ENCODE data around the gene FARP1.

The FARP1 gene

DNA sequence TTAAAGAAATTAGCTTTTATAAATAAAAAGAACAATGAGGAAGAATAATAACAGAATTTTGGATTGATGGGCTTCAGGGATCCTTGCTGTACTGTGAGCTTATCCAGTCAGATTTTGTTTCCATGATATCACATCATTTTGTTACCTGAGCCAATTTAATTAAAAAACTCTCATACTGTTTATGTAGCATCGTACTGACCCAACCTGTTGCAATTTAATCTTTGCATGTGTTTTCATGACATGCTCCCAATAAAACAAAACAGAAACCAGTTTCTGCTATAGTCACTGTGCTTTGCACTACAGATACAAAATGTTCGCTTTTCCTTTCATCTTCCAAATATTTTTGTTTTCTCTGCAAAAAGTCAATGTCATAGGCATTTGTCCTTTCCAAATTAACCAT is 143.9 kb downstream of the FARP1 start:
- DNase-seq (ENCODE audit: low read depth in 3 of 3), result no peak

- DNase-seq (ENCODE audit: low read depth in 3 of 3), result no peak
Observed at GRCh38 chr13:98288211-98288610, 145.3 kb downstream of the FARP1 start.

DNA sequence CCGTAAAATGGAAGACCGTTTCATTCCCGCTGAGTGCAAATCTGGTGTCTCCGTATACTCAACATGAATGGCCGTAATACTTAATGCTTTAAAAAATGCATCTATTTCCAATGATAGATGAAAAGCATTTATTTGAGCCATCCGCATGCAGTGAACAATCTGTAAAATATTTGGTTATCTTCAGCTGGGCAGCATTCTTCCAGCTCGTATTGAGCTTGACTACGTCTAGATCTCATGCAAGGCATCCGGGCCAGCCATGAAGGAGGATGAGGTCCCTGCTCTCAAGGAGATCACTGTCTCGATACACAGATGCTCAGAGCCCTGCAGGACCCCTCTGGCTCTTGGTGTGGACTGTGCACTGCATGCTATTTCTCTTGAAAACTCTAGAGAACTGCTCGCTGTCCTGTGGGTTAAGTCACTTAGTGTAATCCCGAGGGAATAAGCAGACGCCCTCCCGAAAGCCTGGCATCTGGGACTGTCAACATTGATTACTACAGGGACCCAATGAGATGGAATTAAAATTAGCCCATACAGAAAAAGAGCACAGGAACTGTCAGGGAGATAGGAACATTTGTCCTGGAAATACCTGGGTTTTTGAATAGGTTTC is 146.5 kb downstream of the FARP1 start:
- DNase-seq (ENCODE audit: low read depth in 3 of 3), result no peak

- DNase-seq (ENCODE audit: low read depth in 3 of 3), result no peak
Observed at GRCh38 chr13:98290261-98290660, 147.4 kb downstream of the FARP1 start.

GRCh38 chr13:98291658-98292057 is 148.8 kb downstream of the FARP1 start:
- DNase-seq (ENCODE audit: low read depth in 3 of 3), result no peak

- no peak for DNase-seq (ENCODE audit: low read depth in 3 of 3)
Observed at GRCh38 chr13:98293103-98293502, 150.2 kb downstream of the FARP1 start.

DNA sequence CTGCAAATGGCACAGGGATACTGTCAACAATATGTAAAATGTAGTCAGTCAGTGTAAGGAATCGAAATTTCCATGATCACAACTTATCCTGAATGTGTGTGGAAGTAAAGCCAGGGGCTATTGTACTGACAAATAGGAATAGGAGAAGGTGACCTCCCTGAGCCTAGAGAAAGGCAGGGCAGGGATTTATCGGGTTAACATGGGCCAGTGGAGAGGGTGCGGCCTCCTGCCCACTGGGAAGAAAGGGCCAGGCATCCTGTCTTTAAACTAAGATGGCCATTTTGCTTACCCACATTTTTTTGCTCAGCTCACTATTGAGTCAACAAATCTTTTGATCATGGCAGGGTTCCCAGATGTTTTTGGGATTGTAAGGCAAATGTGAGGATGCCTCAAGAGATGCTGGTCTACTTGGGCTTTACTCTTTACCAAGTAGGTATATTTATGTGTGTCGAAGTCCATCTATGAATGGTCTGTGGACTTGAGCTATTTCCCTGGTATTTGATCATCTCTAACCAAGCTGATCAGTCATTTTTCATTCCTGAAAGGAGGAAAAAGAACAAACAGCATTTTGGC is 150.8 kb downstream of the FARP1 start:
- no peak for DNase-seq (ENCODE audit: low read depth in 3 of 3)

DNA sequence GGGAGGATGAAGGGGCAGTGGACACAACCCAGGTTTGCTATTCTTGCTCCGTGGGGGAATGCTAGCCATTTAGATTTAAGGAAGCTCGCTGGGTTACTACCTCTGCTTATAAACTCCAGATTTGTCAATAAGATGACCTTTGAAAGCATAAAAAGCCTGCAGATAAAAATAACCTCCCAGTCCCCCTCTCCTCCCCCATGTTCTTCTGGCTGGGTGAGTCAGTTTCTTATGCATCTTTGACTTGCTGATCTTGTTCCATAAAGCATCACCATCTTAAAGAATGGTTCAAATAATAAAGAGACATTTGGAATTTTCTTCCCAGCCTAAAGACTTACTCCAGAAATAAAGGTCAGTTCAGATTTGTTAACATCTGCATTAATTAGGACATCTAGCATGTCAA is 152.5 kb downstream of the FARP1 start:
- no peak for DNase-seq (ENCODE audit: low read depth in 3 of 3)

DNA sequence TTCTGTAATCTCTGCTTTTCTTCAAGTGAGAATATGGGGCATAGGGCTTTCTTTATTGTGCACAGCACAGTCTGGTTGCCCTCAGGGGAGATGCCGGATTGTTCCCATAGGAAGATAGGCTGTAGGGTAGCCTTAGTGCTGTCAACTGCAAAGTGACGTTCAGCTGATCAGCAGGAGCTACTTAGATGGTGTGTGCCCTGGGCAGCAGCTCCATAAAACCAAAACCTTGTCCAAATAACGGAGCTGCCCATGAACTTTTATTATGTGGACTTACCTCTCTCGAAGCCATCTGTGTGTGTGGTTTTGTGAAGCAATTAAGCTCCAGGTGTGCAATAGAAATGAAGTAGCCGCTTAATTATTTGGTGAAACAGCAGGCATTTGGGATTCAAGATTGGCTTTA is 154.2 kb downstream of the FARP1 start:
- DNase-seq (ENCODE audit: low read depth in 3 of 3), result no peak

- no peak for DNase-seq (ENCODE audit: low read depth in 3 of 3)
Observed at GRCh38 chr13:98297745-98298144, 154.9 kb downstream of the FARP1 start.

- DNase-seq (ENCODE audit: low read depth in 3 of 3), result no peak
Observed at GRCh38 chr13:98298599-98298998, 155.7 kb downstream of the FARP1 start.

DNA sequence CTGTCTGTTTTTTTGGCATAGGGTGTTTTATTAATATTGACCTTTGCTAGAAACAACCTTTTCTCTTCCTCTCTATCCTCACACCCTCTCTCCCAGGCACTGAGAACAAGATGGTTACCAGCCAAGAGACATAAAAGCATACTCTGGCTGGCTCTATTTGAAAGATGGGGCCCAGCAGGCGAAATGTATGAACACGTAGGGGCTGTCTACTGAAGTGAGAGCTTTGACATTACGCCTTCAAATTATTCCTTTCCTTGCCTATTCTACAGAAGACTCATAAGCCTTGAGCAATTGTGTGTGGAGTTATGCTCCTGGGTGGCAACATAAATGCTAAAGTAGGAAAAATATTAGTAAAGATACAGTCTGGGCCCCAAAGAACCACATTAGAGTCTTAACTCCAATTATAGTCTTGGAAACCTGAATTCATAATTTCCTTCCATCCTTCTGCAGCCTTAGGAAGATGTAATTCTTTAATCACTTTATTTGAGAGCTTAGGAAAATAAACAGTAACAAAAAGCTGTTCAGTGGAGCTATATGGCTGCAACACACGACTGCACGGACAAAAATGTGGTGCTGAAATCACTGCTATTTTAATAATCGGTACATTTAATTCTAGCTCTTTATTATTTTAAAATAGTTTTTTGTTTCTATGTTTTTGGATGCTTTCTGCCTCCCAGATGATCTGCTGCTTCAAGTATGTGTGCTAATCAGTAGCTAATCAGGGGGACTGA is 156.5 kb downstream of the FARP1 start:
- DNase-seq (ENCODE audit: low read depth in 3 of 3), result no peak

DNA sequence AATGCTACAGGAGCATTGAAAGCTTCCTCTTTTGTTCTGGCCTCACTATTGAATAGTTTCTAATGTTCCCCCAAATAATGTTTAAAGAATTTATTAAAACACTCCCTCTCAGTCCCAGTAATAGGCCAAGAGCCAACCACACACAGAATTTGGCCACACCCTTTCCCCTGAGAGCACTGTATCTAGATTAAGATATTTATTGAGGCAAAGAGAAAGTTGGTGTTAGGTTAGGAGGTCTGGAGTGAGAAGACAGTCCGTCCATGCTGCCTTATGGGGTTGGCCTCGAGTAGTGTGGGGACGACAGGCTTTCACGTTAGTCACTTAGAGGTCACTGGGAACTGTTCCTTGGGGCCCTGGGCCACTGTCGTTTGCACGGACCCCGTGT is 157.1 kb downstream of the FARP1 start:
- DNase-seq (ENCODE audit: low read depth in 3 of 3), result no peak

- no peak for DNase-seq (ENCODE audit: low read depth in 3 of 3)
Observed at GRCh38 chr13:98300956-98301641, 158.2 kb downstream of the FARP1 start.

GRCh38 chr13:98301721-98302120 is 158.8 kb downstream of the FARP1 start:
- no peak for DNase-seq (ENCODE audit: low read depth in 3 of 3)

DNA sequence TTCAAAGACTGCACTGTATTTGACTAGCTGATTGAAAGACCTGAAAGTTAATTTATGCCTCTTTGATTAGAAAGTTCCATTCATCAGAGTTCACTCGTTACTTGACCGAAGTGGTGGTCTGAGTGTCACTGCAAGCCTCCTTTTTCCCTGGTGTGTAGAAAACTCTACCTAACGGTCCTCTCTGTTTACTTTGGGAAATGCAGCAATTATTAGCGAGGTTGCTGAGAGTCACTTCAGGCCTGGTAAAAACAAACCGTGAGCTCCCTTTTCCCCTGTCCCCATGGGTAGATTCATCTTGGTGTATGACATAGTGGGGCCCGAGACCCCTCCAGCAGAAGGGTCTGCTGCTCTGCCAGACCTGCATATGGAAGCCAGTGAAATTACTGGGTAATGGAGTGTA is 161.0 kb downstream of the FARP1 start:
- DNase-seq (ENCODE audit: low read depth in 3 of 3), result no peak

DNA sequence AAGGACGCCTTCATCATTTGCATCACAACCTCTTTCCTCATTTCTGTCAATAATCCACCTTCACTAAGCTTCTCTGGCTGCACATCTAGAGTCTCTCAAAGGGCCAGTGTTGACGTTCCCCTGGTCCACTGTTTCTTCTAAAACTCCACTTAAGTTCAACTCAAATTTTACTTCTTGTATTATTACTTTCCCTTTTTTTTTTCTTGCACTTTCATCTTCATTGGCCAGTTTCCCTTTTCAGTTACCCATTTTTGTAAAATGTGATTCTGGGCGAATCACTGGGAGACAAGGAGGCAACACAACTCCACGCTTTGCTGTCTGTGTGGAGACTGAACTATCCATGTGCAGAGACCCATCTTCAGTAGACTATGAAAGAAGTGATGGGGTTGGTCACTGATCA is 162.8 kb downstream of the FARP1 start:
- DNase-seq (ENCODE audit: low read depth in 3 of 3), result no peak

DNA sequence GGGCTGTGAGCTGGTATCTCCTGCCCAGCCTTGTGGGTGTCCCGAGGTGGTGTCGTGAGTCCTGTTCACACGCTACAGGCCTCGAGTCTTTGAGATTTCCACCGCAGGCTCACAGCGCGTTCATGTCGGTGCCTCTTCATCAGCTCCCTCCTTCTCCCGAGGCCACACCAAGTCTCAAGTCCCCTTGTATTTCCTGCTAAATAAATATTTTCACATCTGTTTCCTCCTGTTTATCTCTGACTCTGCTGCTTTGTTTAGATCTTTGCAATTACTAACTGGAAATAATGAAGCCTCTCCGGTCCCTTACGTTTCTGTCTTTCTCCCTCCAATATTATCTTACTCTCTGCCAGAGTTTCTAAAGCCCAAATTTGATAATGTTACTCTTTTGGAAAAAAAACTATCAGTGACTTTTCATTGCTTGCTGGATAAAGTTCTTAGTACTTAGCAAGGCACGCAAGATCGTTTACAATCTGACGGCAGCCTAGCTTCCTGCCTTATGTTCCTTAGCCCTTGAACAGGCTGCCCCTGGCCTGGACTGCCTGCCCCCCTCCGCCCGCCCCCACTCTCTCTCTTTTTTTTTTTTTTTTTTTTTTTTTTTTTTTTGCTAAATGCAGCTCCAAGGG is 164.7 kb downstream of the FARP1 start:
- DNase-seq (ENCODE audit: low read depth in 3 of 3), result no peak

DNA sequence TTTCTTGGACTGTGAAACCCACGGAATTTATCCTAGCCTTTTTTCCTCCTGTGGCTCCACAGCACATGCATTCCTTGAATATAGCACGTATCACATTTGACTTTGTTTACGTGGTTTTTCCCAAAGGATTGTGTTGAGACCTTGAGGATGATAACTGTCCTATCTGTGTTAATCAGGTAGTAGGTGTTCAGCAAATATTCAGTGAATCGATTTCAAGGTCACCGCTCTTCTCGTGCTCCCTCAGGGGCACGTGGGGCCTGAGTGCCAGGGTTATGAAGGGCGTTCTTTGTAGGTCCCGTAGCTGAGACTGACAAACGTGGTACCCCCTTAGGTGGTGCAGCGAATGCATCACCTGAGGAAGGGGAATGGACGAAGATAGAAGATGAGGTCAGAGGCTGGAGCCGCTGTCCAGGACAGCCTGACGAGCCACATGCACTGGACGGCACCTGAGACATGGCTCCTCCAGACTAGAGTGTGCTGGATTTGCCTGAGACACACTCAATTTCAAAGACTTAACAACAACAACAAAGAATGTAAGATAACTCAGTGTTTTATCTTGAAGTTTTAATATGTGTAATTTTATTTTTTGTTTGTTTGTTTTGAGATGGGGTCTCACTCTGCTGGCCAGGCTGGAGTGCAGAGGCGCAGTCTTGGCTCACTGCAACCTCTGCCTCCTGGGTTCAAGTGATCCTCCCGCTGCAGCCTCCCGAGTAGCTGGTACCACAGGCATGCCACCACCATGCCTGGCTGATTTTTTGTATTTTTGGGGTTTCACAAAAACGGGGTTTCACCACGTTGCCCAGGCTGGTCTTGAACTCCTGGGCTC is 165.4 kb downstream of the FARP1 start:
- no peak for DNase-seq (ENCODE audit: low read depth in 3 of 3)

GRCh38 chr13:98309569-98310335 is 166.9 kb downstream of the FARP1 start:
- DNase-seq (ENCODE audit: low read depth in 3 of 3), result no peak

Measured in stimulated activated CD4-positive, alpha-beta T cell treated with anti-CD3 and anti-CD28 coated beads, TNF-alpha, amount 100 ng/mL, for 4 hours (primary cell).